ENCODE results near the gene SV2C.
"Not testable (repeated sequence)": the region's sequence is repeated elsewhere in the genome, so short reads cannot be mapped to it uniquely, and the experiment has no call there.

The SV2C gene

GRCh38 chr5:76199336-76200318 lies 116.4 kb downstream of the SV2C start:
- DNase-seq (ENCODE audit: low read depth, low spot score), result no peak

DNA sequence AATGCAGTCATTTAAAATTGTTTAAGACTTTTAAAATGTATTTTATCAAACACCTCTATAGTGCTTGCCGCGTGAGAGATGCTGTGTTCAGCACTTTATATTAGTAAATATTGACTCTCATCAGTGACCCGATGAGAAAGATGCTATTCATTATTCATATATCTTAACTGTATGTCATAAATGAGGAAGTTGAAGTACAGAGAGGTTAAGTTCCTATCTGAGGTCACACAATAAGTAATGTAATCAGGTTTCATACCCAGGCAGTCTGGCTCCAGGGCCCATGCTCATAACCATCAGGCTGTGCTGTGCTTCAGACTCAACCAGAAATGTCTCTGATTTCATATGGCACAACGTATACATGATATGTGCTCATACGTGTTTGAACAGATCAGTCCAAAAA lies 119.0 kb downstream of the SV2C start:
- no peak for DNase-seq (ENCODE audit: low read depth, low spot score)

- DNase-seq (ENCODE audit: low read depth, low spot score), result no peak
Observed at GRCh38 chr5:76204191-76204590, 121.0 kb downstream of the SV2C start.

- DNase-seq (ENCODE audit: low read depth, low spot score), result no peak
Observed at GRCh38 chr5:76204713-76205112, 121.5 kb downstream of the SV2C start.

DNA sequence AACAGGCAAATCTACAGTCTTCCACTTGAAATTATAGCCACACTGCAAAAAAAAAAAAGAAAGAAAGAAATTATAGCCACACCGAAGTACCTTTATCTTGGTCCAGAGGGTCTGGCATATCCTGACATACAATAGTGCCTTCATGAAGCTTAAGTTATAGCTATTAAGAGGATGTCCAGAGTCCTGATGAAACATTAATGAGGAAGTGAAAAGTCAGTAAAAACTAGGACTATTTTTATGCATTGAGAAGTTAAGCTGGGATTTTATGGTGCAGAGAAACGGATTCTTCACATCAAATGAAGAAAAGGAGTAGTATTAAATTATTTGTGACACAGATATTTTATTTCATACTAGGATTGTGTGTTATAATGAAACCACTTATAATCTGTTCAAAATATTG lies 123.9 kb downstream of the SV2C start:
- DNase-seq (ENCODE audit: low read depth, low spot score), result no peak

- no peak for DNase-seq (ENCODE audit: low read depth, low spot score)
Observed at GRCh38 chr5:76209297-76209696, 126.1 kb downstream of the SV2C start.

DNA sequence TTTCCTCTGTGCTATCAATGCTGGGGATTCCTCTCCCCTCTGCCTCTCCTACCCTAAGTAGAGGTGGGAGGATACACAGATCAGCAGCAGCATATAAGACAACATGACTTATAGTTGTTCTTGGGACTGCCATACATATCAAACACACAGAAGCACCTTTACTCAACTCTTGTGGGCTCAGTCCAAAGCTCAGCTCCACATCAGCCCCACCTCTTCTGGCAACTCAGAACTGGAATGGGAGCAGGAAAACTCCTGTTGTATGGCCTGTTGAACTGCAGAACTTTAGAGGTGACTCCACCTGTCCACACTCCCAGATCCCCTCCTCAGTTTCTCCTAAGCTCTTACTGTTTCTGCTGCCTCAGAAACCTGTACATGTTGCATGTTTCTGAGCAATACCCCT lies 127.8 kb downstream of the SV2C start:
- DNase-seq (ENCODE audit: low read depth, low spot score), result no peak

DNA sequence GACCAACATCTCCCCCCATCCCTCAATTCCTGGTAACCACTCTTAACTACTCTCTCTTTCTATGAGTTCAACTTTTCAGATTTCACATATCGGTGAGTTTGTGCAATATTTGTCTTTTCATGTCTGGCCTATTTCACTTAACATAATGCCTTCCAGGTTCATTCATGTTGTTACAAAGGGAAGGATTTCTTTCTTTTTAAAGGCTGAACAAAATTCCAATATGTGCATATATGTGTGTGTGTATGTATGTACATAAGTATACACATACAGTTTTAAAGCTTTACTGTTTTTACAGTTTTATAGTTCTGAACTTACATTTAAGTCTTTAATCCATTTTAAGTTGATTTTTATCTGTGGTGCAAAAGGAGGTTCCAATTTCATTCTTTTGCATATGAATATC lies 130.7 kb downstream of the SV2C start:
- DNase-seq (ENCODE audit: low read depth, low spot score), result no peak

GRCh38 chr5:76216748-76217147 lies 133.6 kb downstream of the SV2C start:
- DNase-seq (ENCODE audit: low read depth, low spot score), result no peak

- no peak for DNase-seq (ENCODE audit: low read depth, low spot score)
Observed at GRCh38 chr5:76219636-76220035, 136.5 kb downstream of the SV2C start.

DNA sequence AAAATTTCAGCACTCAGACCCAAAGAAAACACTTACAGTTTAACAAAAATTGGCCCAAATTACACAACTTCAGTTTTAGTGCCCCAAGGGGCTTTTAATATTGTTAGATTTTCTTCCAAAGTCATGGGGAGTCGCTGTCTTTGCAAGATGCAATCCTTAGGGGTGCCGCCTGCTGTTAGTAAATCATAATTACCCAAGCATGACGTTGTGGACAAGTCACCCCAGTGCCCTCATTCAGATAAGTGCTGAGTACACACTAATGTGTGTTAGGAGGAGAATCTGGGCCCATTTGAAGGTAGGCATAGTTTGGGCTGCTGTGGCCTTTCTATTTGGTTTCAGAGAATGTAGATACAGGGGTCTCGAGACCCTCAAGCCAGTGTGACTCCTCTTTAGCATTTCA lies 138.1 kb downstream of the SV2C start:
- no peak for DNase-seq (ENCODE audit: low read depth, low spot score)

- no peak for DNase-seq (ENCODE audit: low read depth, low spot score)
Observed at GRCh38 chr5:76222318-76222717, 139.1 kb downstream of the SV2C start.

GRCh38 chr5:76223696-76224095 lies 140.5 kb downstream of the SV2C start:
- no peak for DNase-seq (ENCODE audit: low read depth, low spot score)

- no peak for DNase-seq (ENCODE audit: low read depth, low spot score)
Observed at GRCh38 chr5:76224898-76225297, 141.7 kb downstream of the SV2C start.

DNA sequence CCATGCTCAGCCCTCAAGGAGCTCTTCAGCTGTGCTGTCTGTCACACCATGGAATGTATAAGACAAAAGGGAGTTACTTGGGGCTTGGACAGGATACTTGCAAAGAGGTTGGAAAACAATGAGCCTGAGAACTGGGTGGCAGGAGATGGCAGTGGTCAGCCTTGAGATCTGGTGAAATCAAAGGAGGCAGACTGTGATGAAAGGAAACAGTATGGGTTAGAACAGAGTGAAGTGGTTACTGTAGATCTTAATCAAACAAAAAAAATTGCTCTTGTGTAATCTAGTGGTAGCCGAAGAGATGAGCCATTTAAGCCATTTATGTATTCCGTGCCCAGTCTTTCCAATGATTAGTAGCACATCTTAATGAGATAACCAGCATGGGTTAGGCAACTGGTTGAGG lies 142.2 kb downstream of the SV2C start:
- DNase-seq (ENCODE audit: low read depth, low spot score), result no peak

DNA sequence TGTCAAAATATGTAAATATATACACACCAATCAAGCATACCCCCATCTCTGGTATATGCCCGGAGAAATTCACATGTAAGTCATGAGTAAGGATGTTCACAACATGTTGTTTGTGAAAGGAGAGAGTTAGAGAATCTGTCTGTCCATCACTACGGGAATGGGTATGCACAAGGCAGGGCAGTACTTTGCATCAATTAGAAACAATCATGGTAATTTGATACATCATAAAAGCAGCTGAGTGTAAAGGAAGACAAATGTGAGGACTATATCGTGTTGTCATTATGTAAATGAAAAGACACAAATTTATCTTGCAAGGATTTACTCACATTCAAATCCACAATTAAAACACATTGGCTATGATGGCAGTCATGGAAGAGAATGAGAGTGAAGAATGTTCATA lies 146.7 kb downstream of the SV2C start:
- no peak for DNase-seq (ENCODE audit: low read depth, low spot score)

DNA sequence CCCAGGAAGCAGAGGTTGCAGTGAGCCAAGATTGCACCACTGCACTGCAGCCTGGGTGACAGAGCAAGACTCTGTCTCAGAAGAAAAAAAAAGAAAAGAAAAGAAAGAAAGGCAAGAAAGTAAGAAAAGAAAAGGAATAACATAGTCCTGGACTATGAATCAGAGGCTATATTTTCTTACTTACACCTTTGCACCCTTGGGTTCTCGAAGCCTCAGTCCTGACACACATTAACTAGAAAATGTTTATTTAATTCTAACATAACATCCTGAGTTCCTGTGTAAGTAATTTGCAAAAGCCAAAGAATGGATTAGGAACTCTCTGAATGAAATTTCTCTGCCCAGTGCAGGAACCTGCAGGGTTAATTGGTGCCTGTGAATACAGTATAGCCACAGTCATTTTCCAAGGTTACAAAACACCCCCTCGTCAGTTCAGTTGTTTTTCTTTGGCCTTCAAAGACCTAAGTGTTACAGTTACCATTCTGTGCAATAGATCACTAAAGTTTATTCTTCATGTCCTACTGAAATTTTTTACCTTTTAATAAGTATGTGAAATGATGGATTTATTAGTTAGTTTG lies 147.6 kb downstream of the SV2C start:
- DNase-seq (ENCODE audit: low read depth, low spot score), result no peak

GRCh38 chr5:76234665-76235064 lies 151.5 kb downstream of the SV2C start:
- no peak for DNase-seq (ENCODE audit: low read depth, low spot score)

GRCh38 chr5:76236684-76237083 lies 153.5 kb downstream of the SV2C start:
- DNase-seq (ENCODE audit: low read depth, low spot score), result no peak

DNA sequence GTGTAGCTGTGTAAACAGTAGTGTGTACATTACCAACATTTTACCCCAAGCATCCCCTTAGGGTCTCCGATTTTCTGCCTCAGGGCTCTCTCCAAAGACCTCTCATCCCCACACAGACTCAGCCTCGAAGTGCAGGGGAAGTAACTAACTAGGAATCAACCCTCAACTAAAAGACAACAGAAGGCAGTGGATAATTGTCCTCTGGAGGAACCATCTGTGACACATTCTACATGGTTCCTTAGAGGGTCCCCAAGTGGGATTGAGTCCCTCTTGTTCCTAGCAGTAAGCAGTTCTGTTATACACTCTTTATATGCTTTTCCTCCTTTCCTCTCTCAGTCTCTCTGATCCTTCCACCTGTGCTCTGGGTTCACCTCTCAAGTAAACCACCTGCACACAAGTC lies 157.2 kb downstream of the SV2C start:
- no peak for DNase-seq (ENCODE audit: low read depth, low spot score)

- not testable (repeated sequence) for DNase-seq (ENCODE audit: low read depth, low spot score)
Observed at GRCh38 chr5:76242155-76242554, 159.0 kb downstream of the SV2C start.

DNA sequence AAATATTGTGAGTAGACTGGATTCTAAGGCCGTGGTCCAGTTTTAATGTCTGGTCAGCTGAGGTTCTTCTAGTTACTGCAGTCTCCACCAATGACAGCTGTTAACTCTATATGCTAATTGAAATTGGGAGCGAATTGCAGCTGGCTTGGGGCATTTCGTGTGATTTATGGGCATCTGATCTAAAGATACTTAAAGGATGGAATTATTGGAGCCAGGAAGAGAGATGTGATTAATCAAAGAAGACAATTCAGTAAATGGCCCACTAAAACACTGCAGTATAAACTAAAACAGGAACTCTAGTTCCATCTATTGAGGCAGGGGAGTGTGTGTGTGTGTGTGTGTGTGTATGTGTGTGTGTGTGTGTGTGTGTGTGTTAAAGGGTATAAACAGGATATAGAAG lies 162.4 kb downstream of the SV2C start:
- DNase-seq (ENCODE audit: low read depth, low spot score), result no peak

GRCh38 chr5:76249621-76250020 lies 166.4 kb downstream of the SV2C start:
- no peak for DNase-seq (ENCODE audit: low read depth, low spot score)

Measured in brain pericyte (primary cell).